T-cell (primary cell): ENCODE measurements around the gene ELN. TPM values are rescaled to one million over a fixed set of nuclear protein-coding genes. Genes with fewer than 3 reads are reported as not detected.

Experiments used
- ATAC-seq, 4 experiments: fragments of 200-7000 bp in 3 of 4; fragments of 150-1000 bp in 1 of 4; cut with Tn5 transposase; replicated peaks in 1 of 4; 1 replicate in 3 of 4; 2 replicates in 1 of 4; pipeline ENCODE4 v1.10.0; 2021; ENCODE audit warnings: moderate library complexity in 3 of 4, mild to moderate bottlenecking in 2 of 4, moderate number of reproducible peaks in 1 of 4
- CTCF ChIA-PET, 2 donors: fragments of 300-600 bp; sonication (Branson Sonifier 250); formaldehyde crosslinking; loops; one replicate each; lab custom pipeline; 2022; ENCODE audit warnings: antibody characterized with exemption in 2 of 2; lab: Charles Lee
- POLR2A ChIA-PET, 2 donors: fragments of 300-600 bp; sonication (Branson Sonifier 250); formaldehyde crosslinking; loops; one replicate each; lab custom pipeline; 2022; ENCODE audit warnings: antibody characterized with exemption in 2 of 2; lab: Charles Lee
- DNase-seq, 35 experiments: peaks; one replicate each; pipeline versions ENCODE4 v3.0.0 to v3.0.0-alpha.2; 2013 to 2023
- H3K27ac ChIP-seq: one replicate; pipeline ENCODE4 v1.5.1; 2013; ENCODE audit warnings: low read length
- H3K27me3 ChIP-seq, 2 experiments: replicated peaks in 1 of 2; 1 replicate in 1 of 2; 2 replicates in 1 of 2; pipeline versions ENCODE4 v1.6.1 to v1.7.0; 2013; ENCODE audit warnings: low read length in 1 of 2, mixed read lengths in 1 of 2; ENCODE audit not compliant: control insufficient read depth in 2 of 2, insufficient read depth in 2 of 2; ENCODE audit errors: extremely low read depth in 1 of 2
- H3K36me3 ChIP-seq, 2 donors: 1 replicate in 1 of 2; 2 replicates in 1 of 2; pipeline versions ENCODE4 v1.6.1 to v1.7.0; 2013; ENCODE audit warnings: low read length in 1 of 2; ENCODE audit not compliant: control insufficient read depth in 2 of 2, insufficient read depth in 1 of 2; ENCODE audit errors: extremely low read depth in 1 of 2
- H3K4me1 ChIP-seq, 2 experiments: 1 replicate in 1 of 2; 2 replicates in 1 of 2; pipeline versions ENCODE4 v1.6.1 to v1.7.0; 2013; ENCODE audit warnings: low read length in 2 of 2, mixed read lengths in 1 of 2; ENCODE audit not compliant: insufficient read depth in 2 of 2, control insufficient read depth in 1 of 2; ENCODE audit errors: extremely low read depth in 1 of 2
- H3K4me3 ChIP-seq, 2 donors: 1 replicate in 1 of 2; 2 replicates in 1 of 2; pipeline versions ENCODE4 v1.5.1 to v1.7.0; 2013; ENCODE audit warnings: mild to moderate bottlenecking in 2 of 2, low read length in 1 of 2, moderate library complexity in 1 of 2; ENCODE audit not compliant: control insufficient read depth in 1 of 2; ENCODE audit errors: extremely low read depth in 1 of 2
- H3K9me3 ChIP-seq: 2 replicates; pipeline ENCODE4 v1.7.0; 2013
- H3K27ac Mint-ChIP-seq, 2 donors: one replicate each; pipeline ENCODE4 v1.8.0; 2020 to 2021; ENCODE audit warnings: mild to moderate bottlenecking in 2 of 2, mixed read lengths in 2 of 2
- H3K27me3 Mint-ChIP-seq, 2 donors: one replicate each; pipeline ENCODE4 v1.8.0; 2021 to 2022; ENCODE audit warnings: mixed read lengths in 2 of 2
- H3K36me3 Mint-ChIP-seq: one replicate; pipeline ENCODE4 v1.8.0; 2021; ENCODE audit warnings: mixed read lengths
- H3K4me1 Mint-ChIP-seq, 3 donors: one replicate each; pipeline ENCODE4 v1.8.0; 2020 to 2022; ENCODE audit warnings: mixed read lengths in 3 of 3, mild to moderate bottlenecking in 1 of 3
- H3K4me3 Mint-ChIP-seq, 3 donors: one replicate each; pipeline ENCODE4 v1.8.0; 2020 to 2022; ENCODE audit warnings: mild to moderate bottlenecking in 3 of 3, mixed read lengths in 3 of 3, moderate library complexity in 3 of 3
- H3K9me3 Mint-ChIP-seq, 3 donors: one replicate each; pipeline ENCODE4 v1.8.0; 2020 to 2022; ENCODE audit warnings: mixed read lengths in 3 of 3
- WGBS: methylation state at CpG from one replicate; pipeline ENCODE4 v1.1.5; 2013; ENCODE audit warnings: missing lambda C conversion rate; ENCODE audit not compliant: insufficient coverage; 5-methylcytosine and 5-hydroxymethylcytosine counted together
- total RNA-seq, 35 experiments: library from RNA in 6 of 35; stranded (reverse) in 6 of 35; fragments of 120-200 nt in 1 of 35; gene quantifications; one replicate each; pipeline versions ENCODE4 v1.2.1 to v1.2.4 and lab custom pipeline; 2013 to 2026

The ELN gene
- total RNA-seq, 5 donors from 2014 or later (not counting 1 experiment from before 2014, with no cell fraction given), result 0.22 to 0.56 (median 0.44) TPM; not detected in 2

DNA sequence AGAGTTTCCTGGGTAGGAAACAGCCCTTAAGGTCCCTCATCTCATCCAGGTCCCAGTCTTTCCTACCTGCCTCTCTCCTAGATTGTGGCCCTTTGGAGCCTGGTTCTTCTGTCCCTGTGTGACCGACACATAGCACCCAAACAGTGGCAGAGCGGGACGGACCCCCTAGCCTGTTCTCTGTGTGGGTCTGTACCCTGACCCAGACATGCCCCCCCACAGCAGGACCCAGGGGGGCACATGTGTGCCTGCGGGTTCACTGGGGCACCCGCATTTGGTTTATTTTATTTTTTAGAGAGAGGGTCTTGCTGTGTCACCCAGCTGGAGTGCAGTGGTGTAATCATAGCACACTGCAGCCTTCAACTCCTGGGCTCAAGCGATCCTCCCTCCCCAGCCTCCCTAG lies 67.2 kb downstream of the ELN start:
- WGBS, result 92% methylated on average over 3 of the region's 6 CpGs
- H3K27me3 Mint-ChIP-seq, result no peaks in the 10 kb centered on the region

DNA sequence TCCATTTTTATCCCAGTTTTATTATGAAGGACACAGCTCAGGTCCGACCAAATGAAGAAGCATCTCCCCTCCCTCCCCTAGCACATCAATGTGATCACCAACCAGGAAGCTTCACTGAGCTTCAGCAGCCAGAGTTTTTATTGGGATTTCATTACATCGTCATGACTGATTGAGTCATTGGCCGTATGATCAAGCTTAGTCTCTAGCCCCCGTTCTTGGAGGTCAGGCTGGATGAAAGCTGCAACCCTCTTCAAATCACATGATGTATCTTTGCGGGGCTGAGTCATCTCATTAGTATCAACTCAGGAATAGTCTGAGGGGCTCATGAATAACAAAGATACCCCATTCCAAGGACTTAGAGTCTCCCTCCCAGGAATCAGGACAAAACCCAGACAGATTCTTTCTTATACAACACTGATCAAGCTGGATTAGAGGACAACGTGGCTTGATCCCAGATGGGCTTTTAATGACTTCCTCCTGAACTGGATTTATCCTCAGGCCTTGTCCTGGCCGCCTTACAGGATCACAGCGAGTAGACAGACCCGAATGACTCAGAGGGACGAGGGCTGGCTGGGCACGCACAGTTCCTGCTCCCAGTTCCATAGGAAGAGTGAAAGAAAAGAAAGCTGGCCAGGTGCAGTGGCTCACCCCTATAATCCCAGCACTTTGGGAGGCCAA lies 70.1 kb downstream of the ELN start:
- Histone ChIP-seq H3K27ac (no peak overlapping the region), H3K4me3 (no peak overlapping the region), H3K9me3 (no peaks in the 10 kb centered on the region), H3K4me1 (peaks cover 0 to 26% of the 10 kb centered on the region in 2 experiments), H3K27me3 (no peaks in the 10 kb centered on the region), H3K36me3 (peaks cover 12 to 37% of the 10 kb centered on the region in 2 donors)
- Mint-ChIP-seq H3K4me1 (peaks cover 11 to 21% (median 16%) of the 10 kb centered on the region in 3 donors), H3K9me3 (no peaks in the 10 kb centered on the region), H3K27me3 (no peaks in the 10 kb centered on the region), H3K4me3 (no peak overlapping the region), H3K36me3 (peaks cover 23% of the 10 kb centered on the region), H3K27ac (no peak overlapping the region)
- DNase-seq (no peak), ATAC-seq (no peak)
- POLR2A ChIA-PET, result no interaction called here
- WGBS, result 97% methylated on average over 10 of the region's 11 CpGs
- CTCF ChIA-PET, result interaction anchor here in 1 of 2 donors (0.5 kb wide), 1 partner anchor 25 kb away, joined by 4 read pairs; no protein-coding TSS in a partner anchor

More for the DNA sequence above, 67.2 kb downstream of the ELN start:
- no peaks in the 10 kb centered on the region for H3K27me3 ChIP-seq
- ATAC-seq, result no peak
- peaks cover 0 to 37% of the 10 kb centered on the region in 2 experiments for H3K4me1 ChIP-seq
- H3K4me3 ChIP-seq, result peak overlapping the region; percentile 60 to 69
- H3K9me3 Mint-ChIP-seq, result no peaks in the 10 kb centered on the region
- H3K36me3 Mint-ChIP-seq, result peaks cover 12% of the 10 kb centered on the region
- H3K9me3 ChIP-seq, result no peaks in the 10 kb centered on the region
- H3K36me3 ChIP-seq, result peaks cover 7 to 23% of the 10 kb centered on the region in 2 donors
- H3K27ac ChIP-seq, result peak overlapping the region; percentile 91
- no peak for DNase-seq
- H3K4me3 Mint-ChIP-seq, result peak overlapping the region; percentile 80 to 88 (median 83)
- CTCF ChIA-PET, result no interaction called here
- H3K27ac Mint-ChIP-seq, result peak overlapping the region; percentile 93 to 95
- POLR2A ChIA-PET, result no interaction called here
- peaks cover 11 to 25% (median 21%) of the 10 kb centered on the region in 3 donors for H3K4me1 Mint-ChIP-seq

DNA sequence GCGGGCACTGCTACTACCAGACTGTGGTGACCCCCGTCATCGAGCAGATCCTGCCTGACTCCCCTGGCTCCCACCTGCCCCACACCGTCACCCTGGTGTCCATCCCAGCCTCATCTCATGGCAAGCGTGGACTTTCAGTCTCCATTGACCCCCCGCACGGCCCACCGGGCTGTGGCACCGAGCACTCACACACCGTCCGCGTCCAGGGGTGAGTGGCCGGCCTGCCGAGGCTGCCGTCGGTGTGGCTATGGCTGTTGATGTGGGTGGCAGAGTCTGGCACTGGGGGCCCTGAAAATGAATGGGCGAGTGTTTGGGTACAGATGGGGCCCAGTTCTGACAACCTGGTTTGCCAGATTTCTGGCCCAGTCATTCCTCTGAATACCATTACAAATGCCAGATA lies 71.1 kb downstream of the ELN start:
- H3K36me3 Mint-ChIP-seq, result peaks cover 29% of the 10 kb centered on the region

DNA sequence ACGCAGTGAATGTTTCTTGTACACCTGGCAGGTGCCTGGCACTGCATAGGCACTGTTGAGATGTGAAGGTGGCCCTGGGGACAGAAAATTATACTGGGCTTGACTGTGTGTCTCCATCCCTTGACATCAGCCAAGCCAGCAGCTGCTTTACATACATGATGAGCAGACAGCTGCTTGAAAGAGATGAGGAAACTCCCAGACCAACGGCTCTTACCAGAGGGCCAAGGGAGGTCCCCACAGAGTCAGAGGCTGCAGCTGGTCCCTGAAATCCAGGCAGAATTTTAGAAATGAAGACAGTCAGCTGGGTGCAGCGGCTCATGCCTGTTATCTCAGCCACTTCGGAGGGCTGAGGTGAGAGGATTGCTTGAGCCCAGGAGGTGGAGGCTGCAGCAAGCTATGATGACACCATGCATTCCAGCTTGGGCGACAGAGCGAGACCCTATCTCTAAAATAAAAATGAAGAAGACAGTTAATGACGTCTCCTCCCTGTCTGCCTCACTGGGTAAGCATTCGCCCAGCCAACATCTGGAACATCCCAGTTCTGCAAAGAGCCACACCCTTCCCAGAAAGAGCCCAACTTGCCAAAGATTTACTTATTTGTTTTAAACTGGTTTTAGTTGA lies 73.2 kb downstream of the ELN start:
- ATAC-seq, result peak in 1 of 4 experiments; percentile 18

More for the DNA sequence above, 71.1 kb downstream of the ELN start:
- H3K9me3 ChIP-seq, result no peaks in the 10 kb centered on the region
- Mint-ChIP-seq H3K27ac (no peak overlapping the region), H3K27me3 (no peaks in the 10 kb centered on the region), H3K4me1 (peaks cover 8 to 11% (median 9%) of the 10 kb centered on the region in 3 donors), H3K9me3 (no peaks in the 10 kb centered on the region), H3K4me3 (no peak overlapping the region)
- H3K27me3 ChIP-seq, result no peaks in the 10 kb centered on the region
- no peak overlapping the region for H3K27ac ChIP-seq
- peaks cover 12 to 37% of the 10 kb centered on the region in 2 donors for H3K36me3 ChIP-seq
- ChIA-PET POLR2A (no interaction called here), CTCF (interaction anchor here in 1 of 2 donors (0.6 kb wide), 1 partner anchor 43 kb away, joined by 4 read pairs; no protein-coding TSS in a partner anchor)
- no peak for DNase-seq
- H3K4me3 ChIP-seq, result no peak overlapping the region
- 100% methylated on average over 5 of the region's 17 CpGs for WGBS
- H3K4me1 ChIP-seq, result peaks cover 0 to 16% of the 10 kb centered on the region in 2 experiments
- no peak for ATAC-seq

DNA sequence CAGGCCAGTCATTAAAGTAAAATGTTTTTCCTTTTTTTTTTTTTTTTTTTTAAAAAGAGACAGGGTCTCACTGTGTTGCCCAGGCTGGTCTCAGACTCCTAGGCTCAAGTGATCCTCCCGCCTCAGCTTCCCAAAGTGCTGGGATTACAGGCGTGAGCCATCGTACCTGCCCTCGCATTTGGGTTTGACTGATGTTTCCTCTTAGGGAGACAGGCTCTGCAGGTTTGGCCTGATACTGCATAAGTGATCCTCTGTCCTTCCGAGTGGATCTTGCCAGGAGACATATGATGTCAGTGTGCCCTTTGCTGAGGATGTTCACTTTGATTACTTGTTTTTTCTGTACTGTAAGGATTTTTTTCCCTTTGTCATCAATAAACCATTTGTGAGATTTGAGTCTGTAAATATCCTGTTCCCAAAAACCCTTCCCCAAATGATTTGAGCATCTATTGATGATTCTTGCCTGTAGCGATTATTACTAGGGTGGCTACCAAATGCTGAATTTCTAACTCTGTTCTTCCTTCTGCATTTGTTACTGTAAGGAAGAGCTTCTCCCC lies 75.3 kb downstream of the ELN start:
- no peak overlapping the region for H3K27ac Mint-ChIP-seq
- ATAC-seq, result no peak
- no peaks in the 10 kb centered on the region for H3K4me1 Mint-ChIP-seq
- 100% methylated on average over 4 of the region's 6 CpGs for WGBS
- no peaks in the 10 kb centered on the region for H3K27me3 ChIP-seq
- ChIA-PET CTCF (no interaction called here), POLR2A (interaction anchor here in 1 of 2 donors (0.6 kb wide), 2 partner anchors 88 to 490 kb away, joined by 3 to 7 read pairs; no protein-coding TSS in a partner anchor)
- H3K27me3 Mint-ChIP-seq, result no peaks in the 10 kb centered on the region
- no peaks in the 10 kb centered on the region for H3K9me3 Mint-ChIP-seq
- no peak overlapping the region for H3K4me3 Mint-ChIP-seq
- H3K9me3 ChIP-seq, result no peaks in the 10 kb centered on the region
- no peak overlapping the region for H3K4me3 ChIP-seq
- peaks cover 32% of the 10 kb centered on the region for H3K36me3 Mint-ChIP-seq
- H3K27ac ChIP-seq, result no peak overlapping the region
- DNase-seq, result no peak
- peaks cover 9 to 49% of the 10 kb centered on the region in 2 donors for H3K36me3 ChIP-seq
- H3K4me1 ChIP-seq, result no peaks in the 10 kb centered on the region

More for the DNA sequence above, 73.2 kb downstream of the ELN start:
- H3K9me3 Mint-ChIP-seq, result no peaks in the 10 kb centered on the region
- no peak overlapping the region for H3K4me3 Mint-ChIP-seq
- no peak overlapping the region for H3K27ac ChIP-seq
- H3K36me3 Mint-ChIP-seq, result peaks cover 34% of the 10 kb centered on the region
- no peak overlapping the region for H3K4me3 ChIP-seq
- no peaks in the 10 kb centered on the region for H3K4me1 Mint-ChIP-seq
- CTCF ChIA-PET, result no interaction called here
- 97% methylated on average over 3 of the region's 8 CpGs for WGBS
- no peaks in the 10 kb centered on the region for H3K4me1 ChIP-seq
- H3K27ac Mint-ChIP-seq, result no peak overlapping the region
- no peak for DNase-seq
- POLR2A ChIA-PET, result no interaction called here
- no peaks in the 10 kb centered on the region for H3K9me3 ChIP-seq
- no peaks in the 10 kb centered on the region for H3K27me3 ChIP-seq
- no peaks in the 10 kb centered on the region for H3K27me3 Mint-ChIP-seq
- peaks cover 12 to 47% of the 10 kb centered on the region in 2 donors for H3K36me3 ChIP-seq

DNA sequence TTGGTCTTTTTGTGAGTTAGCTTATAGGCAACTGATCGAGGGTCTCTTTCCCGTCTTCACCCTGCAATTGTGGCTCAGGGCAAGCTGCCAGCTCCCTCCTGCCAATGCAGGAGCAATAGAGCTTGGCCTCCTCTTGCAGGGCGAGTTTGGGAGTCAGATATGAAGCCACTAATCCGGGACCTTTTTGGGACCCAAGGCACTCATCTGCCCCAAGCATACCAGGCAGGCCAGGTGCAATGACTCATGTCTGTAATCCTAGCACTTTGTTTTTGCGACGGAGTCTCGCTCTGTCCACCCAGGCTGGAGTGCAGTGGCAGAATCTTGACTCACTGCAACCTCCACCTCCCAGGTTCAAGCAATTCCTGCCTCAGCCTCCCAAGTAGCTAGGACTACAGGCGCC lies 76.7 kb downstream of the ELN start:
- Mint-ChIP-seq H3K4me3 (no peak overlapping the region), H3K4me1 (no peaks in the 10 kb centered on the region), H3K27ac (no peak overlapping the region), H3K36me3 (peaks cover 30% of the 10 kb centered on the region), H3K9me3 (no peaks in the 10 kb centered on the region), H3K27me3 (no peaks in the 10 kb centered on the region)
- WGBS, result 94% methylated on average over 8 of the region's 8 CpGs
- ATAC-seq (no peak), DNase-seq (no peak)
- POLR2A ChIA-PET, result no interaction called here
- Histone ChIP-seq H3K9me3 (no peaks in the 10 kb centered on the region), H3K36me3 (peaks cover 8 to 50% of the 10 kb centered on the region in 2 donors), H3K27me3 (no peaks in the 10 kb centered on the region), H3K27ac (no peak overlapping the region), H3K4me1 (no peaks in the 10 kb centered on the region), H3K4me3 (no peak overlapping the region)
- CTCF ChIA-PET, result no interaction called here
